GM18861 (cell line): Measurements from ENCODE around the gene FXYD6.
A peak's percentile ranks its signal among the peaks of the same experiment; 100 is the strongest.
"Not testable (repeated sequence)": the region's sequence is repeated elsewhere in the genome, so short reads cannot be mapped to it uniquely, and the experiment has no call there.

Experiments
- ATAC-seq: cut with Tn5 transposase; IDR thresholded peaks from one replicate; pipeline ENCODE4 v1.9.1; 2021; ENCODE audit not compliant: unreplicated experiment

The FXYD6 gene

GRCh38 chr11:117819096-117820040, 57.1 kb downstream of the FXYD6 start:
- no peak for ATAC-seq

- peak; percentile 13 for ATAC-seq
Measured at GRCh38 chr11:117818041-117818873, 58.2 kb downstream of the FXYD6 start.

- ATAC-seq = peak; percentile 18
Measured at GRCh38 chr11:117817368-117818040, 59.0 kb downstream of the FXYD6 start.

- no peak for ATAC-seq
Measured at GRCh38 chr11:117816846-117817367, 59.6 kb downstream of the FXYD6 start.

GRCh38 chr11:117816151-117816741, 60.2 kb downstream of the FXYD6 start:
- no peak for ATAC-seq

- peak; percentile 60 for ATAC-seq
Measured at GRCh38 chr11:117815262-117815803, 61.1 kb downstream of the FXYD6 start.

GRCh38 chr11:117814766-117815261, 61.6 kb downstream of the FXYD6 start:
- ATAC-seq = peak; percentile 36

- ATAC-seq = no peak
Measured at GRCh38 chr11:117814204-117814765, 62.2 kb downstream of the FXYD6 start.

GRCh38 chr11:117810056-117810451, 66.4 kb downstream of the FXYD6 start:
- not testable (repeated sequence) for ATAC-seq

- ATAC-seq = no peak
Measured at GRCh38 chr11:117809236-117810055, 67.0 kb downstream of the FXYD6 start.

- ATAC-seq = no peak
Measured at GRCh38 chr11:117808784-117809183, 67.7 kb downstream of the FXYD6 start.

GRCh38 chr11:117807482-117808327, 68.8 kb downstream of the FXYD6 start:
- ATAC-seq = no peak

GRCh38 chr11:117806846-117807245, 69.6 kb downstream of the FXYD6 start:
- ATAC-seq = no peak

- ATAC-seq = no peak
Measured at GRCh38 chr11:117805045-117805444, 71.4 kb downstream of the FXYD6 start.

- no peak for ATAC-seq
Measured at GRCh38 chr11:117803896-117804295, 72.6 kb downstream of the FXYD6 start.

- no peak for ATAC-seq
Measured at GRCh38 chr11:117799634-117800033, 76.8 kb downstream of the FXYD6 start.

- ATAC-seq = no peak
Measured at GRCh38 chr11:117796872-117797529, 79.5 kb downstream of the FXYD6 start, which contains the start of gene DSCAML1. Gene DSCAML1, minus strand, starts transcription at chr11:117797216. Its CDS starts 137 bp downstream, at chr11:117797079.
